DMS114 treated with DMSO at 0.1 percent for 48 hours (cell line): ENCODE results near the gene ASB3.
"Not testable (repeated sequence)": the region's sequence is repeated elsewhere in the genome, so short reads cannot be mapped to it uniquely, and the experiment has no call there.

Experiments used
- DNase-seq: peaks from one replicate; lab custom pipeline; 2025; ENCODE audit not compliant: unreplicated experiment; lab: John Stamatoyannopoulos, UW

The ASB3 gene

DNA sequence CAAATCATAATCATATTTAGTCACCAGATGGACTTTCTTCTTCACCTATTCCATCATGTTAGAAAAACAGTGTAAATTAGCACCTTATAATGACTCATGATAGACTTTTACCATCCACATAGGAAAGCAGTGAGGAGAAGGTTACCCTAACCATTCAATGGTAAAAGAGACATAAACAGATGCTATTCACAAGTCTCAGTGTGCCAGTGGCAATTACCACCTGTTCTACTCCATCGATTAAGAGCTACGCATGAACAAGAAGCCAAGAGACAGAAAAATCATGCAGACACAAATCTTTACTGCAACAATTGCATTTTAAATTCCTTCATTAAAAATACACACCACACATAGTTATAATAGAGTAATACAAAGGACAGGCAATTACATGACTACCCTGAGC is 125.9 kb downstream of the ASB3 start:
- DNase-seq: no peak

DNA sequence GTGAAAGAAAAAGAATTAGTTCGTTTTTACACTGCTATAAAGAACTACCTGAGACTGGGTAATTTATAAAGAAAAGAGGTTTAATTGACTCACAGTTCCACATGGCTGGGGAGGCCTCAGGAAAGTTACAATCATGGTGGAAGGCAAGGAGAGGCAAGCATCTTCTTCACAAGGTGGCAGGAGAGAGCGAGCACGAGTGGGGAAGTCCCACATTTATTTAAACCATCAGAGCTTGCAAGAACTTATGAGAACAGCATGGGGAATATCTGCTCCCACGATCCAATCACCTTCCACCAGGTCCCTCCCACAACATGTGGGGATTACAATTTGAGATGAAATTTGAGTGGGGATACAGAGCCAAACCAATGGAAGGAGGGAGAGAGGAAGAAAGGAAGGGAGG is 128.3 kb downstream of the ASB3 start:
- not testable (repeated sequence) for DNase-seq

DNA sequence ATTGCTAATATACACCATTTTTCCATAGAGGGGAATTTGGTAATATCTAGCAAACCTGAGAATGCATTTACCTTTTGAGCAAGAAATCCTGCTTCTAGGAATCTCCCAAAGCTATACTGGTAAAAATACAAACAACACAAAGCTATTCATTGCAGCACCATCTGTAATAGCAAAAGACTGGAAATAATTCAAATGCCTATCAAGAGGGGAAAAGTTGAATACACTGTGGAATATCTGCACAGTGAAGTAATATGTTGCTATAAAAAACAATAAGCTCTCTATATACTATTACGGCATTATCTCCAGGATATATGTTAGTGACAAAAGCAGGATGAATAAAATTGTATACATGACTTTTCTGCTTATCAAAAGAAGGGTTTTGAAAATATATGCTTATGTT is 131.5 kb downstream of the ASB3 start:
- no peak for DNase-seq

DNA sequence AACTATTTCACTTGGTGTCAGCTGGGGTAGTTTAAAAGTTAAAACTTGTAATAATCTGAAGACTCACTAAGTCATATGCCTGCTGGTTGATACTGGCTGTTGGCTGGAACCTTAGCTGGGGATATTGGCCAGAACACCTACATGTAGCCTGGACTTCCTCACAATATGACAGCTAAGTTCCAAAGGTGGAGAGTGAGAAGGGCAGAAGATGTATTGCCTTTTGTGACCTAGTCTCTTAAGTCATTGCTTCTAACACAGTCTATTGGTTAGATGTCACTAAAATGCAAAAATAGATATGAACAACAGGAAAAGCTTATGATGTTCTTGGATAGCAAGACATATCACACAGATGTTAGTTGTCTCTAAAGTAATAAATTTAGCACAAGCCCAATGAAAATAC is 132.4 kb downstream of the ASB3 start:
- no peak for DNase-seq

DNA sequence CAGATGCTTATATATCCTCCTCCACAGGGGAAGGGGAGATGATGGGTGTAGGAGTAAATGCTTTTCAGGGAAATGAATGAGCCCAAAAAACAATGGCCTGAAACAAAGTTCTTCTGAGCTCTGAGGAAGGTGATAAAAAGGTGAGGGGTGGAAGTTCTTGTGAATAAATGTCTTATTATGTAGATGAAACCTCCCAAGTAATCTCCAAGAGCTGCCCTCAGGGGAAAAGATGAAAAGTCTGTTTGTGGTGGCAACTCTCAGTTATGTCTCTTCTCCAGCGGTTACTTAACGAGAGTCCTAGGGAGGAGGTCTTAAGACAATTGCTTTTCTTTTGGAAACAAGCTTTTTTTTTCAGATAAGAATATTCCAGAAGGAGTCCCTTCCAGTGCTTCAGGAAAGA is 134.6 kb downstream of the ASB3 start:
- no peak for DNase-seq

DNA sequence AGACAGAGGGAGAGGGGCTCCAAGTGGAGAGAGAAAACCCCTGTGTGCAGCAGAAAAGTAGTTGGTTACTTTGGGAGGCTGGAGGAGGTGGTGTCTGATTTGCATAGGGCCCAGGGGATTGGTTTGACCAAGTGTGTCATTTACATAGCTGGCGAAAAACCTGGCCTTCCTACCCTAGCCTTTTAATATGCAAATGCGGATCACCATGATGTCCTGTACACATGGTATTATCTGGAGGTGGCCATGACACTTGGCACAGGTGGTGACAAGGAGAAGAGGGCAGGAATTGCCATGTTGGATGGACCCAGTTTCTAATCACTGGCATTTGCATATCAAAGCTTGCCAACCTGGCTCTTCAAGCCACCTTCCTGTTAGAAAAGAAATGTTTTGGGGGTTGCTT is 140.0 kb downstream of the ASB3 start:
- no peak for DNase-seq

DNA sequence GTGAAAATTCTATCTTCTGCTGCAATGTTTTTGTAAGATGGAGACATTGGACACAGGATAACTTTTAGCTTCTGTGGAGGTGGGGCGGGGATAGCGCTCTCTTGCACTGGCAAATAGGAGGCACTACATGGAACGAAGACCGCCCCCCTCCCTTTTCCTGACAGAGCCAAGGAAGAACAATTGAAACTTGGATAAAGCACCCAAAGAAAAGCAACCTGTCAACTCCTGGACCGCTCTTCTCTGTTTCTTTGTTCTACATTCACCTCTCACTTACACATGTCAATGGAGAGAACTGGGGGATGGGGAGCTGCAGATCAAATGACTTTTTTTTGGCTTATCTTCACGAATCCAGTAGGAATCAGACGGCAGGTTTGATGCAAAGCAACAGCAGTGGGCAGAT is 145.5 kb downstream of the ASB3 start:
- no peak for DNase-seq

DNA sequence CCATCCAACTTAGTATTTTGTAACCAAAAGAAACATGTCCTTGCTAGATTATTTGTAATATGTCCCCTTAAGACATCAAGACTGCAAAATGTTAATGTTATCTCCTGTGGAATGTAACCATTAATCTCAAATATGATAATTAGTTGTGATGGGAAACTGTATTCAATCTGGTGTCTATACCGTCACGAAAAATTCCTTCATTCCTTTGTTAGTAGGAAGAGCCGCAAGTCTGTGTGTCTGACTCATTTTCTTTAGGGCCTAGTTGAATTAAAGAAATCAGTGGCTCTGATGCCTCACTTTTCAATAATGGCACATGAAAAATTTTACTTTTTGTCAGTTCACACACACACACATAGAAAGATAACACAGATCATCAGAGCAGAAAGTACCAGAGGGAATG is 146.3 kb downstream of the ASB3 start:
- no peak for DNase-seq

DNA sequence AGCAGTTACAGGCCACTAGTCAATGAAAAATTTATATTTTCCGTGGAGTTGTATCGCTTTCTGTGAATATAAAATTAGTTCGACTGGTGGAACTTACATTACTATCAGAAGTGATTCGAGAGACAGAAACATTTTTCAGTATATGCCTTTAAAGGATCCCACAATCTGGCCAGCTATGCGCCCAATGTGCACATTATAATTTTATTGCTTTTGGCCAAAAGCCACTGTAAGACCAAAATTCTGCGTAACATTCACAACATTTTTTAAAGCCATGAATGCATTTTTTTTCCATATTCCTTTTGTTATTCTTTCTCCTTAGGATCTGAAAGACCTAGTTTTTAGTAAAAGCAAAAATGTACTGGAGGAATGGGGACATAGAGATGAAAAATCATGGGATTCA is 150.2 kb downstream of the ASB3 start:
- DNase-seq: no peak

DNA sequence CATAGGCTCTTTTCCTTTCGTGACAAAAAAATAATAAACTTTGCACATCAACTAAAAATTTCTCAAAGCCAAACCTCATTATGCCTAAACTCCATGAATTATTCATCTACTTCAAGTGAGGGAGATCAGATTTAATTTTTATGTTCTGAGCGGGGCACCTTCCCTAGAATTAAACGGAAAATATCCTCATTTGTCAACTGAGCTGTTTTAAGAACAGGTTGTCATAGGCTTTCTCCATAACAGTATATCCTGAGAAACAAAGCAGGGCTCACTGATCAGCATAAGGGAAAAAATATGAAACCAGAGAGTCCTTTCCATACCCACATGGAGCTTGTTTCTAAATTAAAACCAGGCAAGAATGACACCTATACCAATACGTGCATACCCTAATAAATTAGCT is 150.6 kb downstream of the ASB3 start:
- no peak for DNase-seq

DNA sequence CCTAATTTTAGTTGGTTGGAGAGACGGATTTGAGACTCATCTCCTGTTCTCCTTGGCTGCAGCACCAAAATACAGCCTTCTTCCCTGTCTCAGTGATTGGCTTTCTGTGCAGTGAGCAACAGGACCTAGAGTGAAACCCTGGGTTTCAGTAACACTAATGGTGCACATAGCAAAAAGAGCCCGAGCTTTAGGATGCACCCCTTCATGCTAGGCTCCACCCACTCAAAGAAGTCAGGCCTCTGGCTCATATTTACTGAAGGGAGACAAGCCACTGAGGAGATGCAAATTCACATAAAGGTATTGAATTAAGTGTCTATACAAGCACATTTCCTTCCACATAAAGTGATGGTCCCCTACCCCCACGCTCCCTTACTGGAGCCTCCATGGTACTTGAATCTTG is 151.1 kb downstream of the ASB3 start:
- DNase-seq: no peak

DNA sequence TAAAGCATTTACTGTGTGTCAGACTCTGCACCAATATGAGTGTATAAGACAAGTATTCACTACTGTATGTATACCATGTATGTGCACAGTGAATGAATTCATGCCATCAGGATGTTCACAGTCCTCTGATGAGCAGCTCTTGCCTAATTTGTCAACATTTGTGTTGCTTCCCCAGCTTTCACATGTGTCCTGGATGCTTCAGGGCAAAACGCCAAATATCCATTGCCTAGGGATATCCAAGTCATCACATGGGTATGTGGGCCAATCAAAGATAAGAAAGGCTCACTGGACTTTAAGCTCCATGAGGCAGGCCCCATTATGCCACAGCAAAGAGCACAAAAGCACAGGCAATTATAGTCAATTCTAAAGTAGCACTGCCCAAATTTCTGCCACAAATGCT is 153.3 kb downstream of the ASB3 start:
- no peak for DNase-seq

DNA sequence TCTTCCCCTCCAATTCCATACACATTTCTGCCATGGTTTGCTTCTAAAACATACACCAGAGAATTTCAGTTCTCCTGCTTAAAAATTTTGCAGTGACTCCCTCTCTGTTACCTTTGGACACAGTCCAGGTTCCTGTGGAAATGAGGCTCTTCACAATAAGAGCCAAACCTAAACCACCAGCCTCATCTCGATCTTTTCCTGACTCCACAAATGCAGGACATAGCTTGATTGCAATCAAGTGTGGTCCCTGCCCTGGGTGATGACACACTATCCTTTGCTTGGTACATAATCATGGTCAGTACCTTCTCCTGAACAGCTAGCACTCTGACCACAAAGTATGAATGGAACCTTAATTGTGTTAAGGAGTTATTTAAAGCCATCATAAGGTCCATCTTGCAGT is 154.0 kb downstream of the ASB3 start:
- DNase-seq: no peak

DNA sequence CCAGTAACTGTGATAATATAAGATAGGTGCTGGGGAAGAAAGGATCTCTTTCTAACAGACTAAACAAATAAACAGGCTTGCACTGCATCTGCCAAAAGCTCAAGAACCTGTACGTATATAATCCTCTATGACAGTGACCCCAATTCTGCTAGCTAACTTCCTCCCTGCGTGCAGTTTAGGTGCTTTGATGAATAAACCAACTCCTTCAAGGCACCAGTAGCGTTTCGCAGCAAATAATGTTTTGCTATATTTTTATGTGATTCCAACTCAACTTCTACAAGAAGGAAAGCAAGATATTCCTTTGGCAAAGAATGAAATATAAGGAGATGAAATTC is 154.7 kb downstream of the ASB3 start:
- DNase-seq: no peak

DNA sequence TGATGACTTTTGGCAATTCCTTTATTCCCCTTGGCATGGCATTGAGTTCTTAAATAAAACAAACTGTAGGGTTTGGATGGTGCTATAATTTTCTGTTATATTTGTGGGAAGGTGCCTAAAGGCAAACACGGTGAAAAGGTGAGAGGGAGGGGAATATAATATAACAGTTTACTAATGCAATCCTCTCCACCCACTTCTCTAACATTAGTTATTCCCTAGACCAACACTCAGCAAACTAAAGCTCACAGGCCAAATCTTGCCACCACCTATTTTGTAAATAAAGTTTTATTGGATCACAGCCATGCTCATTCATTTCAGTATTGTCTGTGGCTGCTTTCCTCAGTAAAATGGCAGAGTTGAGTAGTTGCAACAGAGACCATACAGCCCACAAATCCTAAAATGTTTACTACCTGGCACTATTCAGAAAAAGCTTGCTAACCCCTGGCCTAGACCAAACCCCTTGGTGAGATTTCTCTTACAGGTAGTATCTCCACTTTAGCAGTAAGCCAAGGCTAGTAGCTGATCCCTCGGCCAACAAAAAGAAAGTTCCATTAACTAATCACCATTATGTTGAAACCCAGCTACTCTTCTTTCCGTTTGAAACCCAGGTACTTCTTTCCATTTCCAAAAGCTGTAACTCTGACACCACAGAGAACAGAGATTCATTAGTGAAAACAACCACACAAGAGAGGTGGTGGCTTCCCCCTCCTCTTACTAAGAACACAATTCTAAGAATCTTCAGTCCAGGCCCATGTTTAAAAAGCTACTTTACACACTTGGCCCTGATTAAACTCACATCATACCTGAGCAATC is 155.2 kb downstream of the ASB3 start:
- DNase-seq: no peak

DNA sequence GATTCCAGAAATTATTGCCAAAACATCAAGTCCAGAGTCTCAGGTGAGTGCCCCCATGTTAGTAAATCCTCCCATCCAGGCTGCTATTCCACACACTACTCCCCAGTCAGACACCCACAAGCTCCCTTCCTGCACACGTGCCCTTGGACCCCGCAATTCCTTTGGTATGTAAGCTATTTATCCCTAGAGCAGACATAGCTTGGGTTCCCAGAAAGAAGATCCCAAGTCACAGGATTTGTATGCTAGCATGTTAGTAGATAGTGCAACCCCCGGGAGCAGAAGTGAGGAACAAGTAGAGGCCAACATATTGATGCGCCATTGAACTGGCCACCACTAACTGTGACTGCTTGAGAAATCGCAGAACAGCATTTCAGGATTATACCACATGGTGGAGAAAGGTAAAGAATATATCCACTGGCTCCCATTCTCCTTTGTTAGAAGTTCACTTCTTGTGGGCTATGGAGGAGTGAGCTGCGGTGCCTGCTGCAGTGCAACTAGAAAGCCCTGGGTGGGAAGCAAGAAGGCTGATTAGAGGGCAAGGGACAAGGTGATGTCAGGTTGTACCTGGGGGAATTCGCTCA is 156.6 kb downstream of the ASB3 start:
- DNase-seq: no peak

DNA sequence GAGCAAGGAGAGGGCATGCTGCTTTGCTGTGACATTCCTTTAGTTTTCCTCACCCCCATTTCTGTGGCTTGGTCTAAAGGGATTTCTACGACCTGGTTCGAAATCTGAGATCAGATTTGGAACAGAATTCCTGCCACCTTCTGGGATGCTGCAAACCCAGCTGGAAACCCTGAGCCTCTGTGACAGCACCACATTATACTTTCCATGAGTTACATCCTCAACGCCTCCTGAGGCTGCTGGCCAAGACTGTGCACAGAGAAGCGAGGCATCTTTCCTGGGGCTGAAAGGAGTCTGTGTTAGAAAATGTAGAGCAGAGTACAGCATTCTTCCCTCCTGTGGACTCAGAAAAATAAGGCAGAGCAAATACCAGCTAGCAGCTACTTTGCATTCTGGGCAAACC is 157.3 kb downstream of the ASB3 start:
- DNase-seq: no peak

DNA sequence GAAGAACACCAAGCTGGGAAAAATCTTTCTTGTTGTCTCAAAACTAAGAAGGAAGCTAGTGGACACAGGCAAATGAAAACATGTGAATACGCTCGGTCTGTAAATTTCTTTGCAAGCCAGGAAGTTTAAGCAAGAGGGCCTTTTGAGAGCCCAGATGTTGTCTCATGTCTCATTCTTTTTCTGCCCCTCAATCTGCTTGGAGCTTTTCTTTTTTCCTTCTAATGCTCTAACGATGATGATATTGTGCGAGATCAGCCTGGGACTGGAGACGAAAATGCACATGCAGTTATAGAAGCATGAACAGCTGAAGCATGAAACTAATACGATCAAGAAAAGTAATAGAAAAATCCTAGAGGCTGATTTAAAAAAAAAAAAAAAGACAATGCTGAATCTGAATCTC is 157.8 kb downstream of the ASB3 start:
- DNase-seq: no peak

DNA sequence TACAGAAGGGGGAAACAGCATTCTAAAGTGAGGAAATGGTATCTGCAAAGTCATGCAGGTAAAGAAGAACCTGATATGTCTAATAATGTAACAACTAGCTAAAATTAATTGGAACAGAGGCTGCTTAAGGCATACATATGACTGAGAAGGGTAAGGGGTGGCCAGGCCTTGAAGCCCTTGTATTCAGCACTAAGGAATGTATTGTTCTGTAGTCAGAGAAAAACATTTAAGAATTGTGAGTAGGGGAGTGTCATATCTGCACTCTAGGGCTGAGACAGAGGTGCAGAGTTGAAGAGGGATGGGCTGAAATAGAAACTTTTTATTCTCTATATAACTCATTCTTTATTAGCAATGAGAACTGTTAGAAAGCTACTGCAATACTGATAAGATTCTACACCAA is 164.6 kb downstream of the ASB3 start:
- no peak for DNase-seq

DNA sequence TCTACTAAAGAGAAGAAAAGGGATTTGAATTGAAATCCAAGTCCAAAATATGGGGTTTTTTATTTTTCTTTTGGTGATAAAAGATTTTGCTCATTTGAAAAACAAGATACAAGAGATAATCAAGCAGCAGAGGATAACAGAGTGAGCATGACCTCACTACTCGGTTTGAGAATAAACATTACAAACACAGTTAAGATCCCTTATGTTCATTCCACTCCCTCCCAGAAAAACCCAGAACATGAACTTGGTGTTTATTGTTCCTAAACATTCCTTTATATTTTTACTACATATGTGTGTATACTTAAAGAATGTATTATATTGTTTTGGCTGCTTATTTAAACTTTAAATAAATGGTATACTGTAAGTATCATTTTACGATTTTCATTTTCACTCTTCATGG is 165.8 kb downstream of the ASB3 start:
- no peak for DNase-seq
